Keratinocyte (primary cell): ENCODE measurements around the gene VSIG10L2.

Source experiments
- EZH2 ChIP-seq: IDR thresholded peaks from one replicate; pipeline ENCODE4 v1.6.1; 2012; ENCODE audit warnings: inconsistent platforms, mild to moderate bottlenecking, low read length, moderate library complexity
- TF ChIP-seq, protein P1 (sequence below), 3 experiments: IDR thresholded peaks in 1 of 3; conservative IDR thresholded peaks in 1 of 3; optimal IDR thresholded peaks in 1 of 3; 2 replicates in 2 of 3; 3 replicates in 1 of 3; pipeline versions ENCODE3 to v1.5.1; 2011; ENCODE audit warnings: low read length in 3 of 3, mild to moderate bottlenecking in 3 of 3, moderate library complexity in 2 of 3, control low read depth in 1 of 3, inconsistent platforms in 1 of 3; ENCODE audit not compliant: insufficient read depth in 2 of 3; ENCODE audit errors: extremely low read depth in 1 of 3

DNA sequence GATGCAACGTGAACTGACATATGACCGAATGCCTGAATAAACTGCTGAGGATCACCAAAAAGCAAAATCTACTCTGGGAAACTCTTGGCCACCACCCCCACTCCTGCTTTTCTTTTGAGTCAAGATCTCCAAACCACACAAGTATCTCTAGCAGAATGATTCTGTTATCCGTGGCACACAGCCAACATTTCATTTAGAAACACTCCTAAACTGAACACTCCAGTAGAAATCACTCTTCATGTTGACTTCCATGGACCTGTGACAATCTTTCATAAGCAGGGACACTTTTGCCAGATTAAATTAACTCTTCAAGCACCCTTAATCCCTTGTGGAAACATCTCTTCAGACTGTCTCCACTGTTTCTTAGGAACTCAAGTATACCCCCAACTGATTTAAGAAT is 44.4 kb downstream of the VSIG10L2 start:
- TF ChIP-seq, protein P1, sequence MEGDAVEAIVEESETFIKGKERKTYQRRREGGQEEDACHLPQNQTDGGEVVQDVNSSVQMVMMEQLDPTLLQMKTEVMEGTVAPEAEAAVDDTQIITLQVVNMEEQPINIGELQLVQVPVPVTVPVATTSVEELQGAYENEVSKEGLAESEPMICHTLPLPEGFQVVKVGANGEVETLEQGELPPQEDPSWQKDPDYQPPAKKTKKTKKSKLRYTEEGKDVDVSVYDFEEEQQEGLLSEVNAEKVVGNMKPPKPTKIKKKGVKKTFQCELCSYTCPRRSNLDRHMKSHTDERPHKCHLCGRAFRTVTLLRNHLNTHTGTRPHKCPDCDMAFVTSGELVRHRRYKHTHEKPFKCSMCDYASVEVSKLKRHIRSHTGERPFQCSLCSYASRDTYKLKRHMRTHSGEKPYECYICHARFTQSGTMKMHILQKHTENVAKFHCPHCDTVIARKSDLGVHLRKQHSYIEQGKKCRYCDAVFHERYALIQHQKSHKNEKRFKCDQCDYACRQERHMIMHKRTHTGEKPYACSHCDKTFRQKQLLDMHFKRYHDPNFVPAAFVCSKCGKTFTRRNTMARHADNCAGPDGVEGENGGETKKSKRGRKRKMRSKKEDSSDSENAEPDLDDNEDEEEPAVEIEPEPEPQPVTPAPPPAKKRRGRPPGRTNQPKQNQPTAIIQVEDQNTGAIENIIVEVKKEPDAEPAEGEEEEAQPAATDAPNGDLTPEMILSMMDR (optimal IDR thresholded peaks at IDR 0.05 in 1 of 3, IDR thresholded peaks at IDR 0.05 in 1 of 3, conservative IDR thresholded peaks at IDR 0.05 in 1 of 3; ENCODE audit: extremely low read depth in 1 of 3, insufficient read depth in 2 of 3, low read length in 3 of 3) = no peak
- TF ChIP-seq EZH2 = no peak
